Measurements from ENCODE around the gene SIPA1L3.

Gene SIPA1L3

DNA sequence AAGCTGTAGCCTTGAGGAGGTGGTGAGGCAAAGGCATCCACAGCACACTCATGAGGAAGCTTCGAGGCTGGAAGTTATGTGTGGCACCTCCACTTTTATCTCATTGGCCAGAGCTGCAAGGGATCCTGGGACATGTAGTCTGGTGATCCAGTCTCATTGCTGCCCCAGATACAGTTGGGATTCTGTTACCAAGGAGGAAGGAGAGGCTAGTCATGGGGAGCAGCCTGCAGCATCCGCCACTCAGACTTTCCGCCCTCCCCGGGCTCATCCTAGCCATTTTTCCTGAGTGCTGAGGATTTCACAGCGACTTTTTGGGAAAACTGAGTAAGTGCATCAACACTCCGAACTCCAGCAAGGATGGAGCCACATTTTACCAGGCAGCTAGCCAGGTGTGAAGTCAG, 242.7 kb downstream of the SIPA1L3 start:
- DNase-seq (ENCODE audit: low read depth in 1 of 2, low spot score in 1 of 2): no peak

DNA sequence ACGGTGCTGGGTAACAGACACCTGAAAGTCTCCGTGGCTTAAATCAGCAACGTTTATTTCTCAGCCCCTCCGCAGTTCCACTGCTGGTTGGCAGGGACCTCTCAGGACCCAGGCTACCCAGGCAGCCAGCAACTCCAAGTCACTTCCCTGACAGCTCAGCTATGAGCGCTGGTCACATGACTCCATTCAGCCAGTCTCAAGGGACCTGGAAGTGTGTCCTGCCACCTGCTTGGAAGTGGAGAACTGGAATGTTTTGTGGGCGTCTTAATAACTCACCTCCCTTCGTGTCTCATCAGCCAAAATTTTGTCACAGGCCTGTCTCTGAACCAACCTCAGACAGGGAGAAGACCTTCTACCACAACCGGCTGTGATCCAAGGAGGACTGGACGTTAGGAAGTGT, 244.2 kb downstream of the SIPA1L3 start:
- DNase-seq (ENCODE audit: low read depth in 1 of 2, low spot score in 1 of 2): no peak

DNA sequence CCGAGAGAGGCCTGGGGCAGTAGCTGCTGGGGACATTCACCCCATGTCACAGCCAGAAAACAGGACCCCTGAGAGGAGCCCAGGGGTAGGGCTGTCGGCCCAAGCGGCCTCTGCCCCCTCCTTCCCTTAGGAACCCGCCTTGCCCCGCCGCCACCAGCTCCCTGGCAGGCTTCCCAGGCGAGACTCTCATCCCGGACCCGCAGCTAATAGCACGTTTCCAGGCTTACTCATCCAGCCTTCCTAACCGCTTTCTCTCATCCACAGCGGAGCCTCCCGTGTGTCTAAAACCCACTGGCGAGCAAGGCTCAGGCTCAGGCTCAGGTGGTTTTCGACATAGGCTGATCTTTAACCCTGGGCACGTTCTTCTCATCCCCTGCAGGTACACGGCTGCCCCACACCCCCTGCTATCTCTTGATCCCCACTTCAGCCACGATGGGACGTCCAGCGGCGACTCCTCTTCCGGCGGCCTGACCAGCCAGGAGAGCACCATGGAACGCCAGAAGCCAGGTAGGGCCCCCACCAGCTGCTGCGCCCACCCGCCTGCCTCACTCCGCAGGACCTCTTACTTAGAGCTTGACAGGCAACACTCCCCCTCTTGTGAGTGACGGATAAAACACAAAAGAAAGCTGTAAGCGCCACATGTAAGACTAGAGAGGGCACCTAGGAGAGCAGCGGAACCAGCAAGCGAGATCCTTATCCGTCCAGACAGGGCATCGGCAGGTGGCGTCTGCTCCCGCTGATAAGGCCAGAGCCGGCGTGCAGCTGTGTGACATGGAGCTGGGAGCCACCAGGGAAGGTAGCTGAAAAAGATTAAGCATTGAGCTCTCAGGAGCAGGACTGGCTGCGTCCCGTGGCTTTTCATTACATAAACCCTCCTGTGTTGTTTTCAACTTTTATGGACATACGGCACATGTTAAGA, 245.7 kb downstream of the SIPA1L3 start:
- no peak for DNase-seq (ENCODE audit: low read depth in 1 of 2, low spot score in 1 of 2)

DNA sequence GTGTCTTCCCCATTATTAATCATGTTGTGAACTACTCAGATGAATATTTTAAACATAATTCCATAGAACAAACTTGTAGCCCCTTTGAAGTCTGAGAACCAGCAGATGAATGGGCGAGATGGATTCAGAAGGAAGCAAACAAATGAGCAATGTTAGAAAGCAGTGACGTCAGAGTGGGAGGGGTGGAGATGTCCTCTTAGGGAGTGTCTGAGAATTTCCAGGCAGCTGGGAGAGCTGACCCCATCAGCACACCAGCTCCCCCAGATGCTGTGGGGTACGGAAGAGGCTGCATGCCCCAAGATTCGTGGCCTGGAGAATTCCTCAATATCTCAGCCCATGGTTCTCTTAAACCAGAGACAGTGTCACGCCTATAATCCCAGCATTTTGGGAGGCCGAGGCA, 248.4 kb downstream of the SIPA1L3 start:
- no peak for DNase-seq (ENCODE audit: low read depth in 1 of 2, low spot score in 1 of 2)

DNA sequence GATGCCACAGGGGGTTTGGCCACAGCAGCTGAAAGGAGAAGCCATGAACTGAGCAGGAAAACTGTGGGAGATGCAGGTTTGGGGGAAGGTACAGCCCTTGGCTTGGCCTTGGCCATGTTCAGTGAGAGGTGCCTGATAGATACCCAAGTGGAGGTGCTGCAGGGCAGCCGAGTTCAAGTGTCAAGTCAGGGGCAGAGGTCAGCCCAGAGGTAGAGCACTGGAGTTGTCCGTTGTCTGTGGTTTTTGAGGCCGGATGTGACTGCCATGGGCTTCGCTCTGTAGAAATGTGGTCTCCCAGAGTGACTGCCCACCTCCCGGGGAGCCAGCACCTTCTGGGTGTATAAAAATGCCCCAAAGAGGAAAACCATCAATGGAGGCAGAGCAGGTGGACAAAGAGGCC, 251.7 kb downstream of the SIPA1L3 start:
- DNase-seq (ENCODE audit: low read depth in 1 of 2, low spot score in 1 of 2): no peak

DNA sequence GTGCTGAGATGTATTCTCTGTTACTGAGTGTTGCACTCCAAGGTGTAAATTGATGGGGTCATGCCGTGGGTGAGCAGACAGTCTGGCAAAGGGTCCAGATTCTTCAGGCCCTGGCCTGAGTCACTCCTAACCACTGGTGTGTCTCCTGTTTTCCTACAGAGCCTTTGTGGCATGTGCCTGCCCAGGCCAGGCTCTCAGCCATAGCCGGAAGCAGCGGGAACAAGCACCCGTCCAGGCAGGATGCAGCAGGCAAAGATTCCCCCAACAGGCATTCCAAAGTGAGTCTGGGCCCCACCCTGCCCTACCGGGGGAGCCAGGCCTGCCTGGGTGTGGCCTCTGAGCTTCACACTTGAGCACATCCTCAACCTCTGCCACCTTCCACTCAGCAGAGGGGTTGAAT, 255.1 kb downstream of the SIPA1L3 start:
- no peak for DNase-seq (ENCODE audit: low read depth in 1 of 2, low spot score in 1 of 2)

DNA sequence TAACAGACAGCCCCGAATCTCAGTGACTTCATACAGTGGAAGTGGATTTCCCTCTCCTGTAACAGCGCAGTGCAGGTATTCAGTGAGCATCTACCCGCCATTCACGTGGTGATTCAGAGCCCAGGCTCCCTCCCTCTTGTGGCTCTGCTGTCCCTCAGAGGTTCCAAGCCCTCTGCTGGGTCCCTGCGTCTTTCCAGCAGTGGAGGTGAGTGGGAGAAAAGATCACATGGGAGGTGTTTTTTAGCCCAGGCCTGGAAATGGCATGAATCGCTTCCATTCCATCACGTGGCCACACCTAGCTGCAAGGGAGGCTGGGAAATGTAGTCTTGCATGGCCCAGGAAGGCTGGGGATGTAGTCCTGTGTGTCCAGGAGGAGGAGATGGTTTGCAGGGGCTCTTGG, 255.6 kb downstream of the SIPA1L3 start:
- DNase-seq (ENCODE audit: low read depth in 1 of 2, low spot score in 1 of 2): no peak

DNA sequence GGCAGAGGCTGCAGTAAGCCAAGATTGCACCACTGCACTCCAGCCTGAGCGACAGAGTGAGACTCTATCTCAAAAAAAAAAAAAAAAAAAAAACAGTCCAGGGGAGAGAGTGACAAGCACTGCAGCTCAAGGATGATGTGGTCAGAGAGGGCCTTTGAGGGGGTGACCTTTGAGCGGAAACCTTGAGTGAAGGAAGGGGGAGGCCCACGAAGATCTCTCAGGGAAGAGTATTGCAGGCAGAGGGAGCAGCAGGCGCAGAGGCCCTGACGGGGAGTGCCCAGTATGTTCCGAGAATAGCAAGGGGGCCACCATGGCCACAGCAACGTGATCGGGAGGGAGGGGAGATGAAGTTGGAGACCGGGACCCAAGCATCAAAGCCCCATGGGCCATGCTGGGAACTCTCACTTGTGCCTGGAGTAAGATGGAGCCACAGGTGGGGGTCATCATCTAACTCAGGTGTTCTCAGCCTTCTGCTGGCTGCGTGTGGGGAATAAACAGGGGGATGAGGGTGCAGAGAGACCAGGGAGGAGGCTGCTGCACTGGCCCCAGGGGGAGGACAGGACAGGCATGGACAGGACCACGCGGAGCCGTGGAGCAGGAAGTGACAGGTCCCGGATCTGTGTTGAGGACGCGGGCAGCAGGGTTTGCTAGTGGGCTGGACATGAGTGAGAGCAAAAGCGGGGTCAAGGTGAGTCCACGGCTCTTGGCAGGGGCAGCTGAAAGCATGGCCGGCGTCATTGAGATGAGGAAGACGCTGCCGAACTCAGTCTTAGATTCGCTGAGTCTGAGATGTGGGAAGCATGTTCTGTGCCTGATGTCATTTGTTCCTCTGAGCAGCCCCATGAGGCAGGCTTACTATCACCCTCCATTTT, 256.6 kb downstream of the SIPA1L3 start:
- DNase-seq (ENCODE audit: low read depth in 1 of 2, low spot score in 1 of 2): no peak

DNA sequence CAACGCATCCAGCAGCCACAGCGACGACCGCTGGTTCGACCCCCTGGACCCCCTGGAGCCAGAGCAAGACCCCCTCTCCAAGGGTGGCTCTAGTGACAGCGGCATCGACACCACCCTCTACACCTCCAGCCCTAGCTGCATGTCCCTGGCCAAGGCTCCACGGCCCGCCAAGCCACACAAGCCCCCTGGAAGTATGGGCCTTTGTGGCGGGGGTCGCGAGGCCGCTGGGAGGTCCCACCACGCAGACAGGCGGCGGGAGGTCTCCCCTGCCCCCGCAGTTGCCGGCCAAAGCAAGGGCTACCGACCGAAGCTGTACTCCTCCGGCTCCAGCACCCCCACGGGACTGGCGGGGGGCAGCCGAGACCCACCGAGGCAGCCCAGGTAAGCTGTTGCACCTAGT, 257.5 kb downstream of the SIPA1L3 start:
- DNase-seq (ENCODE audit: low read depth in 1 of 2, low spot score in 1 of 2): no peak

DNA sequence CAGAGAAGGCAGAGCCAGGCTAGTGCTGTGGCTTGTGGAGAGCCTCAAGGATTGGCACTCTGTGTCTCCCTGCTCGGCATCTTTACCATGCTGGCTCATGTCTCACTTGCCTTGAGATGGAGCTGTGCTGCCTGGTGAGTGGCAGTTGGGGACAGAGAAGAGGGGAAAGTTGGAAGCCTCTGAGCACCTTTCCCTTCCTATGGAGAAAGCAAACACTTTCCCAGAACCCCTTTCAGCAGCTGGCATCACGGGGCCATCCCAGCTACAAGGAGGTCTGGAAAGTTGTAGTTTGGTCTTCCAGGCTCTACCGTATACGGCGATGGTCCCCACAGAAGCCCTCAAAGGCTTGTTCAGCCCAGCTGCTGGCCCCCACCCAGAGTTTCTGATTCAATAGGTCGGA, 258.3 kb downstream of the SIPA1L3 start:
- no peak for DNase-seq (ENCODE audit: low read depth in 1 of 2, low spot score in 1 of 2)

DNA sequence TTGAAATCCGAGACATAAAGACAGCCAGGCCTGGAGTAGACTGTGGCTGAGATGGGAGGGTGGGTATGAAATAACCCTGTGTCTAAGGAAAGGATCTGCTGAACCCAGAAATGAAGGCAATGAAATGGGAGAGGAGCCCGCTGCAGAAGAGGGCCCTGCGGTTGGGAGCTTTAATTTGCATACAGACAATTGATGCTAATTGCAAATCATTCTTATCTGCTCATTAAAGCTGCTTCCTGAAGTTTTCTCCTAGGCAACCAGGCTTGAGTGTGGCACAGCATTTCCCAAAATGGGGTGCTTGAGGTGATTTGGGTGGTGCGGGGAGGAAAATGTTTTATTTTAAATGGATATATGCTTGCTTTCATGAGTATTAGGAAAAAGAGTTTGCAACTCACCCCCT, 261.6 kb downstream of the SIPA1L3 start:
- no peak for DNase-seq (ENCODE audit: low read depth in 1 of 2, low spot score in 1 of 2)

DNA sequence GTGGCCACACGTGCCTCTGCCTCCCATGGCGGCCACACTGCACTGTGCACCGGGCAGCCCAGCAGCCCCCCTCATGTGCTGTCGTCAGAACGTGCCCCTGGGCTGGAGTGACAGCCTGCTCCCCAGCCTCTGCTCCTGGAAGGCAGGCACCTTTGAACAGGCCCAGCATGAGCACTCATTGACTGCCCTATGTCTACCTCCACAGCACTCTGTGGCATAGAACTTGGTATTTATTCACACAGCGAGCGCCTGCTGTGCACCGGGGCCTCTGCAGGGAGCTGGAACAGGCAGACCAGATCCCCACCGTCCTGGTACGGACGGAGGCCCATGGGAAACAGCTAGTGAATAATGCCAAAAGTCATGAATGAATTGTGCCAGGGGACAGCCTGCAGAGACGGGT, 263.3 kb downstream of the SIPA1L3 start:
- DNase-seq (ENCODE audit: low read depth in 1 of 2, low spot score in 1 of 2): no peak

DNA sequence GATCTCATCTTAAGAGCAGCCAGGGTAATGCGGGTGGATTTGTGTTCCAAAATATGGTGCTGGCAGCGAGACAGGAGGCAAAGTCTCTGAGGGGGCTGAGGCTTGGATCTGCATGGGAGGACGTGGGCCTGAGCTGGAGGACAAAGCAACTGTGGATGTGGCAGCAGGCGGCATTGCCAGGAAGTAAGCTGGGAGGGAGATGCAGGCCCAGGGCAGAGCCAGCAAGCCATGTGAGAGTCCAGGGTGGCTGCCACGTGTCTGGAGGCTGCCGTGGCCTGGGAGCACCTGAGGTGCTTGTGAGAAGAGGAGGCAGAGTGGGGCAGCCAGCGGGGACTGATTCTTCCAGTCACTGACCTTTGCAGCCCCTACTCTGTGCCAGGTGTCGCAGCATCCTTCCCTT, 265.0 kb downstream of the SIPA1L3 start:
- no peak for DNase-seq (ENCODE audit: low read depth in 1 of 2, low spot score in 1 of 2)

DNA sequence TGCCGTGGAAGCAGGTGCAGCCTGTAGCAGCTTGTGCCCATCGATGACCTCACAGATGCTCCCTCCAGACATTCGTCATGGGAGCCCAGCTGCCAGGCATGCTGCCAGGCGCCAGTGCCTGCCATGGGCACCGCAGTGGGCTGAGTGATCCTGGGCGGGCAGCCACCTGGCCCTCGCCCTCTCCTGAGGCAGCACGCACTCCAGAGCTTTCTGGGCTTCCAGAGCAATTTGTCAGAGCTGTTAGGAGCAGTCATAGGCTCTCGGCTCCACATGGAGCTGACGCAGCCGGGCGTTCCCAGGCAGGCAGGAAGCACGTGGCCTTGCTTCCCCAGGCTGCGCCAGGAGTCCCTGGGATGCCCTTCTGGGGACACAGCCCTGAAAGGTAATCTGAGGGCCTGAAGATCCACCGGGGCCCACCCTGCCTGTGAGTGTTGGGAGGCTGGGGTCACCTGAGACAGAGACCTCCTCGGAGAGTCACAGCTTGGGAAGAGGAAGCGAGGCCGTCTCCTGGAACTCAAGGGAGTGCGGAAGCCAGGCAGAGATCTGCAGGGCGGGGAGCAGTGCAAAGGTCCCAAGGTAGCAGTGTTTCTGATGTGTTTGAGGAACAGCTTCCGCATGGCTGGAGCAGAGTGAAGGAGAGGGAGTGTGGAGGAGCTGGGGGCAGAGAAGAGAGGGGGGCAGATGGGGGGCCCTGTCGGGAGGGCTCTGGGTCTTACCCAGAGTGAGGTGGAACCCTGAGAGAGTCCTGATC, 266.5 kb downstream of the SIPA1L3 start:
- DNase-seq (ENCODE audit: low read depth in 1 of 2, low spot score in 1 of 2): no peak

DNA sequence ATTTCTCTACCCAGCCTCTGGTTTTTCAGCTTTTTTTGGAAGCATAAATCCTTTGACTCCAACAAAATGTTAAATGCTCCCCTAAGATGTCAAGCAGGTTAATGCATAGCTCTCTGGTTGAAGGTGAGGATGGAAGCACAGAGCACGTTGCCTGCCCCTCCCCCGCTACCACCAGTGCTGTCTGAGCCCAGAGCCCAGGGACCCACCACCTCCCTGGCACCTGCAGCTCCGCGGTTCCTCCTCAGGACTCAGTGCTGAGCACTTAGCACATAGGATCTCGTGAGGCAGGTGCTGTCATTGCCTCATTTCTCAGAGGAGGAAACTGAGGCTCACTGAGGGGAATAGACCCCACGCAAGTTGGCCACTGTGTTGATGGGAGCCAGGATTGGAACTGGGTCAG, 268.4 kb downstream of the SIPA1L3 start:
- DNase-seq (ENCODE audit: low read depth in 1 of 2, low spot score in 1 of 2): no peak

DNA sequence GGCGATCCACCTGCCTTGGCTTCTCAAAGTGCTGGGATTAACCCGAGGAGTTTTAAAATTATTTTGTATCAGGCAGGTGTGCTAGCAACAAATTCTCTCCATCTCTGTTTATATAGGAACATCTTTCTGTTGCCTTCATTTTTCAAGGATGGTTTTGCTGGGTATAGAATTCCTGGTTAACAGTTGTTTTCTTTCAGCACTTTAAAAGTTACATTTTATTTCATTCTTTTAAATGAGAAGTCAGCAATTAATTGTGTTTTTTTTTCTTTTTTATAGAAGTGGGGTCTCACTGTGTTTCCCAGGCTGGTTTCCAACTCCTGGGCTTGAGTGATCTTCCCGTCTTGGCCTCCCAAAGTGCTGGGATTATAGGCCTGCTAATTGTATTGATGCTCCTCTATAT, 273.1 kb downstream of the SIPA1L3 start:
- no peak for DNase-seq (ENCODE audit: low read depth in 1 of 2, low spot score in 1 of 2)

DNA sequence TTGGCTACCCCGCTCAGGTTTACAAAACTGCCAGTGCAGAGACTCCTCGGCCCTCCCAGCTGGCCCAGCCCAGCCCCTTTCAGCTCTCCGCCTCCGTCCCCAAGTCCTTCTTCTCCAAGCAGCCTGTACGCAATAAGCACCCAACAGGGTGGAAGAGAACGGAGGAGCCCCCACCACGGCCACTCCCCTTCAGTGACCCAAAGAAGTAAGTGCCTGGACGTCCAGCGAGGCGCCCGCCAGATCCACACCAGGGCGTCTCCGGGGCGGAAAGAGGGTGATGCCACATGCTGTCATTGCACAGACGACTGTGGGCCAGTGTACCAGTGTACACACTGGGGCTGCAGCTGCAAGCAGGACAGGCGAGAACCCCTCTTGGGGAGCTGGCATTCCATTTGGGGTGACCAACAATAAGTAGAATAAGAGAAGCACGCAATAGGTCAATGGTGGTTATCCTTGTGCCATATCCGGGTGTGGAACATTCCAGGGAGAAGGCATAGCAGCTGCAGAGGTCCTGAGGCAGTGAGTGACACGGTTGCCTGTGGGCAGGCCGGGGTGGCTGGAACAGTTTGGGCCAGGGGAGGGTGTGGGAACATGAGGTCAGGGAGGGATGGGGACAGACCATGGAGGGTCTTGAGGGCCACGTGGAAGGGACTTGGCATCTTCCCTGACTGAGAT, 275.7 kb downstream of the SIPA1L3 start:
- DNase-seq (ENCODE audit: low read depth in 1 of 2, low spot score in 1 of 2): no peak

DNA sequence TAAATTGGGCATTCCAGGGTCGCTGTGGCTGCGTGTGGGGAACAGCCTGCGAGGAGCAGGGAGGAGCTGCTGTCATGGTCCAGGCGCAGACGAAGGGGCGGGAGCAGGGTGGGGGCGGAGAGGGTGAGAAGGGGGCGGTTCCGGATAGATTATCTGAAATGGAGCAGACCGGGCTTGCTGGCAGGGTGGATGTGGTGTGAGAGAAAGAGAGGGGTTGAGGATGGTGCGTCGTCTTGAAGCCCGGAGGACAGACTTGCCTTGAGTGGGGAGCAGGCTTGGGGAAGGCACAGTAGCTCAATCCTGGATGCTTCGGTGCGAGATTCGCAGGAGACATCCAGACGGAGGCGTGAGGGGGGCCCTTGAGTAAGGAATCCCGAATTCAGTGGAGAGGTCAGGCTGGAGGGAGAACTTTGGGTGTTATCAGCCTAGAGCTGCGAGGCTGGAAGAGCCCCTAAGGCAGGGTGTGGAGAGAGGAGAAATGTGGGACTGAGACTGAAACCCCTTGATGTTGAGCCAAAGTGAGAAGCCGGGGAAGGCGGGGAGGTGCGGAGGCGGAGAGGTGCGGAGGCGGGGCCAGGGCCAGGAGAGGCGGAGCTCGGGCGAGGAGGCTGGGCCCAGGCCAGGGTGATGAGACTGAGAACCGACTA, 276.4 kb downstream of the SIPA1L3 start:
- no peak for DNase-seq (ENCODE audit: low read depth in 1 of 2, low spot score in 1 of 2)

DNA sequence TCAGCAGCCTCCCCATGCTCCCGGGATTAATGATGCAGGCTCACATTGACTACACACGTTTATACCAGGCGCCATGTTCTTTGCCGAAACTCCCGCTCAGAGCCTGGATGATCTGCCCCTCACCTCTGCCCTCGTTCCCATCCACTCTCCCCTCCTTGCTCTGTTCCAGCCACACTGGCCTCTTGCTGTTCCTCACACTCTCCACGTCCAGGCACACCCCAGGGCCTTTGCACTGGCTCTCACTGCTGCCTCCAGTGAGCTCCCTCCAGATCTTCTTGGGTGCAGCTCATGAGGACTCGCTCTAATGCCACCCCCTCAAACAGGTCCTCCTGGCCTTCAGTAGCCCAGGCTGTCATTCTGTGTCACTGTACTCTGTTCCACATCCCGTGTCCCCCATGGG, 277.8 kb downstream of the SIPA1L3 start:
- no peak for DNase-seq (ENCODE audit: low read depth in 1 of 2, low spot score in 1 of 2)

DNA sequence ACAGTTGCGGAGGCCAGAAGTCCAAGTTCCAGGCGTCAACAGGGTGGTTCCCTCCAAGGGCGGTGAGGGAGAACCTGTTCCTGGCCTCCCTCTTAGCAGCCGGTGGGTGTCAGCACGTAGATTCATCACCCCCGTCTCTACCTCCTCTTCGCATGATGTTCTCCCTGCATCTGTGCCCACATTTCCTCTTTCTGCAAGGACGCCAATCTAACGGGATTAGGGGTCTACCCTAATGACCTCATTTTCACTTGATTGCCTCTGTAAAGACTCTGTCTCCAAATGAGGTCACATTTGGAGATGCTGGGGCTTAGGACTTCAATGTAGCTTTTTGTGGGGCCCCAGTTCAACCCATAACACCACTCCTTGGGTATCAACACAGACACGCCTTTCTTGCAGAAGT, 278.6 kb downstream of the SIPA1L3 start:
- DNase-seq (ENCODE audit: low read depth in 1 of 2, low spot score in 1 of 2): no peak
